ENCODE results near the gene NOL9. TPM values are rescaled to one million over a fixed set of nuclear protein-coding genes. Genes with fewer than 3 reads are reported as not detected.

The NOL9 gene
- polyA plus RNA-seq, 3 donors = 2.8 to 5.8 (median 5.2) TPM

DNA sequence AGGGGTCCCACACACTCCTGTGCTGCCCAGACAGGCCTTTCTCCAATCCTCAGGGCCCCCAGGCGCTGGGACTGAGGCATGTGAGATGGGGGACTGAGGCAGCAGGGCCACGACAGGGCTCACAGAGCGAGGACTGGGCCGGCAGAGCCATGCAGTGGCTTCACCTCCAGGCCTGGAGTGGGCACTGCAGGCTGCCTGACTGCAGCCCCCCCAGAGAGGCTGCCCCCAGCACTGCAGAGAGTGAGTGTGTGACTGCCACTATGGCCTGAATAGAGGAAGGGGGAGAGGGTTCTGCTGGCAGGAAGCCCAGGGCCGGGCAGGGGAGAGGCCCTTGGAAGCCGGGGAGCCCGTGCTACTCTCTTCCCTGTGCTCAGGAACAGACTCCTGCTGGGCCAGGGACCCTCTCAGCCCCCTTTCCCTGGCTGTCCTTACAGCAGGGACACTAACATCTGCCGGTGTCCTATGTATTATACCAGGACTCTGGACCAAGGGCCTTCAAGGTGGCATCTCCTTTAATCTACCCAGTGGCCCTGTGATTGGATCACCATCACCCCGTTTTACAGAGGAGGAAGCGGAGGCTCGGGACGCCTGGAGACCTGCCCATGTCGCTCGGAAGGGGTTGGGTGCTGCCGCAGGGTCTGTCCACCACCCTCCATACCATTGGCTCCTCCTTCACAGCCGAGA is 42.6 kb downstream of the NOL9 start:
- 83 to 85% (median 84%) methylated on average over 16 of the region's 16 CpGs for WGBS, 3 donors
- no peak overlapping the region for H3K27ac ChIP-seq (ENCODE audit: low read depth, low read length)

DNA sequence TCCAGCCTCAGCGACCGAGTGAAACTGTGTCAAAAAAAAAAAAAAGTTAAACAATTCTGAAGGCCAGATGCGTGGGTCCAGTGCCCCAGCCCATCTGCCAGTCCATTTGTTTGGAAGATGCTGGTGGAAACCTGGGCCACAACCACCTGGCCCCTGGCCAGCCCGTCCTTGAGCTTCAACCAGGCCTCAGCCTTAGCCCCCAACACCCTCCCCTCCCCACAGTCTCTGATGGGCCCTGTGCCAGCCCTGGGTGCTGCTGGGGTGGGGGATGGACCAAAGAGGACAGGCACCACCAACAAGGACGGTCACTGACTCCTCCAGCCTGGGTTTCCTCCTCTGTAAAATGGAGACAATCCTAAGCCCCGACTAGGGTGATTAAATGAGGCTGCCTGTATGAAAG is 43.3 kb downstream of the NOL9 start:
- WGBS, 3 donors = 74 to 80% (median 79%) methylated on average over 6 of the region's 6 CpGs
- H3K27ac ChIP-seq (ENCODE audit: low read depth, low read length) = no peak overlapping the region

DNA sequence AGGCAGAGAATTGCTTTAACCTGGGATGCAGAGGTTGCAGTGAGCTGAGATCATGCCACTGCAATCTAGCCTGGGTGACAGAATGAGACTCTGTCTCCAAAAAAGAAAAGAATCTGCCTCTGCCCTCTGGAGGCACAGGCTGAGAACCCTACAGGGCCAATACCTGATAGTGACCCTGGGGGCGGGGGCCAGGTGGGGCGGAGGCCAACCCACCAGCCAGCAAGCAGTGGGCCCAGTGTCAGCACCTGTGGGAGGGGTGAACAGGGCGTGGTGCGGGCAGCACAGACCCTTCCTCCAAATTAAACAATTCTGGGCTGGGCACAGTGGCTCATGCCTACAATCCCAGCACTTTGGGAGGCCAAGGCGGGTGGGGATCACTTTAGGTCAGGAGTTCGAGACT is 43.8 kb downstream of the NOL9 start:
- no peak overlapping the region for H3K27ac ChIP-seq (ENCODE audit: low read depth, low read length)
- 77 to 93% (median 78%) methylated on average over 5 to 6 of the region's 6 CpGs for WGBS, 3 donors

GRCh38 chr1:6509919-6510291 is 44.4 kb downstream of the NOL9 start:
- no peak overlapping the region for H3K27ac ChIP-seq (ENCODE audit: low read depth, low read length)
- 64 to 79% (median 78%) methylated on average over 9 to 10 of the region's 10 CpGs for WGBS, 3 donors

DNA sequence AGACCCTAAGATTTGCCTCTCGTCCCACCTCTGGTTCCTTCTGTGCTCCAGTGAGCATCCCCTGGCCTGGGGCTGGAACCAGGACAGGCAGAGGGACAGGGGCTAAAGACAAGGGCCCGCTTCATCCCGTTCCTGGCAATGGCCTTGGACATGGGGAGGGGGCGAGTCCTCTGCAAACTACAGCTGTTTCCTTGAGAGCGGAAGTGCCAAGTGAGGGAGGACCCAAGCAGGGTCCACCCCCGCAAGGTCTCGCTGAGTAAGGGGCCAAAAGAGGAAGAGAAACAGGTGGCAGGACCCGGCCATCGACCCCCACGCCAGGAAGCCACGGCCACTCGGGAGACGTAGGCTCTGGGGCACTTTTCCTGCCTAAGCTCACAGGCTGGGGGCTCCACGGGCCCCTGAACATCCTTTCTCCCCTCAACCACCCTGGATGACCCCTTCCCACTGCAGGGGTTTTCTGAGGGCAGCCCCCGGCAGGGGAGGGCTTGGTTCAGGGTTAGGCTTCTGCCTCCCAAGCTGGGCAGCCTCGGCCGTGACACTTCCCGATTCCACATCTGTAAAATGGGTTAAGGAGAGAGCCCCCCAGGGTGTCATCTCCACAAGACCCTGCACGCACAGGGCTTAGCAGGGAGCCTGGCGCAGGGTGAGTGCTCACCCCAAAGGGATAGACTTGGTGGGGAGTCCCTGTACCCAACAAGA is 44.9 kb downstream of the NOL9 start:
- 43 to 58% (median 58%) methylated on average over 20 of the region's 20 CpGs for WGBS, 3 donors

GRCh38 chr1:6508816-6509189 is 45.5 kb downstream of the NOL9 start:
- no peak overlapping the region for H3K27ac ChIP-seq (ENCODE audit: low read depth, low read length)
- WGBS, 3 donors = 79 to 92% (median 85%) methylated on average over 11 of the region's 11 CpGs

More for the DNA sequence above, 44.9 kb downstream of the NOL9 start:
- H3K27ac ChIP-seq (ENCODE audit: low read depth, low read length) = no peak overlapping the region

DNA sequence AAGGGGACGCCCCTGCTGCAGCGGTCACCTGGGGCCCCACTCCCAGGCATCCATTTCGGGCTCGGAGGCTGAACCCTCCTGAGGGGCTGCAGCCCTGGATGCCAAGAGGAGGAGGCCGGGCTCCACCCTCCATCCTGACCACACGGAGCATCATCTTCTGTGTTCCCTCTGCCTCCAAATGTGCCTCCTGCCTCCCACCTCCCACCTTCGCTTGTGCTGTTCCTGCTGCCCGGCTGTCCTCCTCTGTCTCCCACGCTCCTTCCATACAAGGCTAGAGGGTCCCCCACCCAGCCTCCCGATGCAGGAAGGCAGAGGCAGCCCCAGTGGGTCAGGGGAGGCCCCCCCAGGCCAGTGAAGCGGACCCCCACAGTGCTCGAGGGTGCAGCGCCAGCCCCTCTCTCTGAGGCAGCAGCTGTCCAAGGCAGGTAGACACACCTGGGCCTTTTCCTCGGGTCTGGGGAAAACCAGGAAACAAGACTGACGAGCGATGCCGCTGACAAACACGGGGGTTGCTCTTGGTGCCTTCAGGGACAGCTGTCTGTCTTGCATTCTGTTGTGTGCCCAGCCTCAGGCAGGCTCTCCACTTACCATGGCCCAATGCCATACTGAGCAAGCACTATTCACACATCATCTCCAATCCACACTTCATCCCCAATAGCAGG is 46.0 kb downstream of the NOL9 start:
- 75 to 82% (median 81%) methylated on average over 18 of the region's 18 CpGs for WGBS, 3 donors
- no peak overlapping the region for H3K27ac ChIP-seq (ENCODE audit: low read depth, low read length)

- WGBS, 3 donors = 73 to 80% (median 77%) methylated on average over 11 to 12 of the region's 12 CpGs
Measured at GRCh38 chr1:6507461-6507911, 46.8 kb downstream of the NOL9 start.

GRCh38 chr1:6507037-6507428 is 47.3 kb downstream of the NOL9 start:
- H3K27ac ChIP-seq (ENCODE audit: low read depth, low read length) = no peak overlapping the region
- 69 to 76% (median 71%) methylated on average over 7 of the region's 7 CpGs for WGBS, 3 donors

More at GRCh38 chr1:6507461-6507911, 46.8 kb downstream of the NOL9 start:
- no peak overlapping the region for H3K27ac ChIP-seq (ENCODE audit: low read depth, low read length)

- 74 to 79% (median 76%) methylated on average over 30 to 31 of the region's 31 CpGs for WGBS, 3 donors
- H3K27ac ChIP-seq (ENCODE audit: low read depth, low read length) = no peak overlapping the region
Measured at GRCh38 chr1:6506210-6507036, 47.9 kb downstream of the NOL9 start.

- no peak overlapping the region for H3K27ac ChIP-seq (ENCODE audit: low read depth, low read length)
- WGBS, 3 donors = 81 to 87% (median 86%) methylated on average over 31 of the region's 31 CpGs
Measured at GRCh38 chr1:6505367-6506209, 48.7 kb downstream of the NOL9 start.

GRCh38 chr1:6504887-6505286 is 49.4 kb downstream of the NOL9 start:
- 92 to 94% (median 93%) methylated on average over 15 of the region's 15 CpGs for WGBS, 3 donors
- H3K27ac ChIP-seq (ENCODE audit: low read depth, low read length) = no peak overlapping the region

DNA sequence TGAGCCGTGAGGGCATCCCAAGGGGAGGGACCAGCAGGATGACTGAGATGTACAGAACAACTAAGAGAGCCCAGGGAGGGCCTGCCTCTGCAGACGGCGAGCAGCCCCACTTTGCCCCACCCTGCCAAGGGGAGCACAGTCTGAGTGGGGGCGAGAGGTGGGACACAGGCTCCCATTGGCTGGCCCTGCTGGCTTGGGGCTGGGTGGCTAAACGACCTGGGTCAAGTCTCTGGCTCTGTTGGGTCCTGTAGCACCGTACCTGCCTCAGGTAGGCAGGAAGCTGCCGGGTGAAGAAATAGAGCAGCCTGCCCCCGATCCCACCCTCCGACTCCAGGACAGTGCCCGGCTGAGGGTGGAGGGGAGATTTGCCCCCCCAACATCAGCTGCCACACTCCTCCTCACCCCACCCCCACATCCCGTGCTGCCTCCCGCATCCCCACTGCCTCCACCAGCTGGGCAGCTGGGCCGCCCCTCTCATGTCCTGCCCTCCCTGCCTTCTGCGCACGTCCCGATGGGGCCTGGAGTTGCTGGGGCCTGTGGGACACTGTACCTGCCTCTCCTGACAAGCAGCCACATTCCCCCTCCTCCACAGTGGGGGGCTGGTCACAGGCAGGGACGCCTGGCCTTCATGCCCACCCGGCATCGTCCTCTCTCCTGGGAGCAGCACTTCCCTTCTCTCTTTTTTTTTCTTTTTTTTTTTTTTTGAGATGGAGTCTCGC is 50.3 kb downstream of the NOL9 start:
- 81 to 85% (median 84%) methylated on average over 20 of the region's 20 CpGs for WGBS, 3 donors
- H3K27ac ChIP-seq (ENCODE audit: low read depth, low read length) = no peak overlapping the region

DNA sequence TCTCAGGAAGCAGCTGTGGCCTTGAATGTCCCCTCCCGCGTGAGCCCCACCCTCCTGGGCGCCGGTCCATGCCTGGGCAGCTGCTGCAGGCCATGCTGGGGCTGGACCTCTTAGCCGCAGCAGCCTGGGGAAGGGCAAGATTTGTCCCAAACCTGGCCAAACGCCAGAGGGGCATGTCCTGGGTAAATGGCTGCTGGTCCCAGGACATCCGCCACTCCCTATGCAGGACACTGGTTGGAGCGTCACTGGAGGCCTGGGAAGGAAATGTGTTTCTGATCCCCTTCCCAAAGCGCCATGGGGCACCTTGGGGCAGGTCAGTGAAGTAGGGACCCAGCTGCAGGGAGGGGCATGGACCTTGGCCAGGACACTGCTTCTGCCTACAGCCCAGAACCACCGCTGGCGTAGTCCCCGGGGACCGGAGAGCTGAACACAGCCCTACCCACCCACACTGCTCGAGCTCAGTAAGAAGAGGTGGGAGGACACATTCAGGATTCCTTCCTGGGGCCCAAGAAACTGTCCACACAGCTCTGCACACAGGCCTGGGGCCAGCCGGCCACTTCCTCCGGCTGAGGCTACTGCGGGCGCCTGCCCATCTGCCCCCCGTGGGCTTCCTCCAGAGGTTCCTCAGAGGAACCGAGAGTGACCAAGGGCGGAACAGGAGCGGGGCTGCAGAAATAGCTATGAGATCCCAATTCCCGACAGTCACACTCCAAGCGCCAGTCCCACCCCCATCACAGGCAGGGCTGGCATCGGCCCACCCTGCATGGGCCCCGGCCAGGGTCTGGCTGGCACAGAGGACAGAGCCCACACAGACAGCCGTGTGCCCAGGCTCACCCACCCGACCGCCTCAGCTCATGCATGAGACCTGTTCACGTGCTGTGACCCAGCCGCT is 52.1 kb downstream of the NOL9 start:
- WGBS, 3 donors = 57 to 63% (median 58%) methylated on average over 31 of the region's 31 CpGs
- peak overlapping the region; percentile 3 for H3K27ac ChIP-seq (ENCODE audit: low read depth, low read length)

- no peak overlapping the region for H3K27ac ChIP-seq (ENCODE audit: low read depth, low read length)
- WGBS, 3 donors = 75 to 81% (median 78%) methylated on average over 10 of the region's 10 CpGs
Measured at GRCh38 chr1:6501279-6501813, 53.0 kb downstream of the NOL9 start.

All from adipose tissue (tissue), 3 donors.